GM21390 (cell line): ENCODE measurements around the gene PPFIBP2.
"Not testable (repeated sequence)": the region's sequence is repeated elsewhere in the genome, so short reads cannot be mapped to it uniquely, and the experiment has no call there.

Experiments used
- ATAC-seq: cut with Tn5 transposase; IDR thresholded peaks from one replicate; pipeline ENCODE4 v1.9.1; 2021; ENCODE audit not compliant: unreplicated experiment

Gene PPFIBP2

DNA sequence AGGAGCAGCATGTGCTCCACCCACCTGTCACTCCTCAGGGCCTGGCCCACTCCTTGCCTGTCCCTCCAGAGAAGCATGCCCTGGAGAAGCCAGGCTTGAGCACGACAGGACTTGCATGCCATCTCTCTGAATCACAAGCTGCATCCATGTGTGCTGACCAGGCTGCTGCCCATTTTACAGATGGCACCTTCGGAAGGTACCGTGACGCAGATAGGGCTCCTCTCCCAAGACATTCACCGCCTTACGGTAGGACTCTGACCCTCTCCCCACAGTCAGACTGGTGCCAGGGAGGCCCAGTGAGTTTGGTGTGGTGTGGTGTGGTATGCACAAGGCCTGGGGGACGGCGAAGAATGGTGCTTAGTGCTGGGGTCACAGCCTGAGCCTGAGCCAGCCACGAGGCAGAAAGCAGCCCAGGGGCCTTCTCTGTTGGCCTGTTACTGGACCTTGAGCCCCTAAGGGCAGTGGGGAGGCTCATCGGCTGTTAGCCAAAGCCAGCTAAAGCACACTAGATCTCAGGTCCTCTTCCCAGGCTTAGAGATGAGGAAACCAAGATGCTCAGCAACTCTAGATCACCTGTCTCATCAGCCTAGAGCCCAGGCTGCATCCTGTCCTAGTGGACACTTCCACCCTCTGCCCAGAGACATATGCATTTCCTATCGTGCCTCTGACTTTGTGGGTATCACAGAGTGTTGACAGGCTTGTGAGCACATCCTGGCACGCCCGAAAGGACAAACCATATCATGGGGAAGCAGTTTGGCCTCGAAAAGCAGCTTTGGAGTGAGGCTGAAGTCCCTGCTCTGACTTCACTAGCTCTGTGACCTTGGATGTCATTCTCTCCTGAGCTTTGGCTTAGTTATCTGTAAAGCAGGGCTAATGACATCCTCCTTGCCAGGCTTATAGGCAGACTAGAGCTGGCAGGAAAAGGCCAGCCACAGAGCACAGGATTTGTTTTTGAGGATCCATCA lies 141.7 kb downstream of the PPFIBP2 start:
- ATAC-seq, result no peak

DNA sequence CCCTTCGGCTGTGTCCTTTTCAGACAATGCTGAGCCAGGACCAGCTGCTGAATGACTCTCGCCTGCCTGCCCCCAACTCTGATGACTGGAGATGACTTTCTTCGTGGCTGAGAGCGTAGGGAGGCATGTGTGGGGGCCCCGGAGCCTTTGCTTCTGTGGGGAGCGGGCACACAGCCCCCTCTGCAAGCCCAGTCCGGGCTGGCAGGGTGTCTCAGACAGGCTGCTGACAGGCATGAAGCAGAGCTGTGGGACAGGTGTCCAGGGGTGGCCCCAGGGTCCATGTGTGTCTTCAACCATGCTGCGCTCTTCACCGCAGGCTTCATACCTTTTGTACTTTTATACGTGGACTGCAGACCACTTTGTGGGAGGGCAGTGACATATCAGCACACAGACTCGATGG lies 142.9 kb downstream of the PPFIBP2 start:
- no peak for ATAC-seq

DNA sequence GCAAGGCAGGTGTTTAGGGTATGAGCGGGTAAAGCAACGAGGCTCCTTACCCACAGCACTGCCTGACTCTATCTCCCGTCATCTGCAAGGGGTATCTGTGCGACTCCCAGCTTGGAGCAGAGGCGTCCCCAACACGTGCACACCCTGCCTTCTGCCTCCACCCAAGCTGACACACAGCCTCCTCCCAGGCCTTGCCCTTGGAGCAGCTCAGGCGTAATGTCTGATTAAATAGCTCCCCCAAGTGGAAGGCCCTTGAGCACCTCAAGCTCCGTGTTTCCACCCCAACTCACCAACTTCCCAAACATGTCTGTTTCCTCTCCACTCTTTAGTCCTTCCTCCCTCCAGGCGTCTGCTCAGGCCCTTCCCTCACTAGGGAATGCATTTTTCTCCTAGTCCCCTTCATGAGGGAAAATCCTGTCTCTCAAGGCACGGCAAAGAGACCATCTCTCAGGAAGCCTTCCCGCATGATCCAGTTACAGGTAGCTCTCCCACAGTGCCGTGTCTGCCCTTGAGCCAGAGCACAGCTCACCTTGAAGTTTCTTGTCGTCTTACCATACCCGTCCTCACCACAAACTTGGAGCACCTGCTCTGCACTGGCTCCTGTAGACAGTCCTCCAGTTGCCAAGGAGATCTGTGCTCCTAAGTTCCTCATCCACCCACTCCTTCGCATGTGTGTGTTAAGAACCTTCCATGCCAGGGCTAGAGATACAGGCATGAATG lies 143.7 kb downstream of the PPFIBP2 start:
- no peak for ATAC-seq

DNA sequence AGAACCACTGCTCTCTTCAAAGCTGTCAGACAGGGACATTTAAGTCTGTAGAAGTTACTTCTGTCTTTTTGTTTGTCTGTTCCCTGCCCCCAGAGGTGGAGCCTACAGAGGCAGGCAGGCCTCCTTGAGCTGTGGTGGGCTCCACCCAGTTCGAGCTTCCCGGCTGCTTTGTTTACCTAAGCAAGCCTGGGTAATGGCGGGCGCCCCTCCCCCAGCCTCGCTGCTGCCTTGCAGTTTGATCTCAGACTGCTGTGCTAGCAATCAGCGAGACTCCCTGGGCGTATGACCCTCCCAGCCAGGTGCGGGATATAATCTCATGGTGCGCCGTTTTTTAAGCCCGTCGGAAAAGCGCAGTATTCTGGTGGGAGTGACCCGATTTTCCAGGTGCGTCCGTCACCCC lies 149.7 kb downstream of the PPFIBP2 start:
- ATAC-seq, result not testable (repeated sequence)

DNA sequence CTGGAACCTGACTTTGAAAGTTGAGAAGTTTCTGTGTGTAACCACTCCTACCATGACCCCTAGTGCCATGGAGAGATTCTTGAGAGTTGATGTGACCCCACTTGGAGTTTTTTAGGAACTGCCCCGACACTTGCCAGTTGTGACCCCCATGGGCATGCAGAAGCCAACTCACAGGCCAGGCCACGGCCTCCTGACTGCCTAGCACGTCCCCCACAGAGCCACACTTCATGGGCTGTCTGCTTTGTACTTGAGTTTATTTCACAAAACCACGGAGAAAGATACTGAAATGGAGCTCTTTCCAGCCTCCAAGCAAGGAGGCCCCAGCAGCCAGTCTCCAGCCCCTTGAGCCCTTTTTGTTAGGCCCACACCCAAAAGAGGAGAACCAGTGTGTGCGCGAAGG lies 151.1 kb downstream of the PPFIBP2 start:
- ATAC-seq, result no peak

DNA sequence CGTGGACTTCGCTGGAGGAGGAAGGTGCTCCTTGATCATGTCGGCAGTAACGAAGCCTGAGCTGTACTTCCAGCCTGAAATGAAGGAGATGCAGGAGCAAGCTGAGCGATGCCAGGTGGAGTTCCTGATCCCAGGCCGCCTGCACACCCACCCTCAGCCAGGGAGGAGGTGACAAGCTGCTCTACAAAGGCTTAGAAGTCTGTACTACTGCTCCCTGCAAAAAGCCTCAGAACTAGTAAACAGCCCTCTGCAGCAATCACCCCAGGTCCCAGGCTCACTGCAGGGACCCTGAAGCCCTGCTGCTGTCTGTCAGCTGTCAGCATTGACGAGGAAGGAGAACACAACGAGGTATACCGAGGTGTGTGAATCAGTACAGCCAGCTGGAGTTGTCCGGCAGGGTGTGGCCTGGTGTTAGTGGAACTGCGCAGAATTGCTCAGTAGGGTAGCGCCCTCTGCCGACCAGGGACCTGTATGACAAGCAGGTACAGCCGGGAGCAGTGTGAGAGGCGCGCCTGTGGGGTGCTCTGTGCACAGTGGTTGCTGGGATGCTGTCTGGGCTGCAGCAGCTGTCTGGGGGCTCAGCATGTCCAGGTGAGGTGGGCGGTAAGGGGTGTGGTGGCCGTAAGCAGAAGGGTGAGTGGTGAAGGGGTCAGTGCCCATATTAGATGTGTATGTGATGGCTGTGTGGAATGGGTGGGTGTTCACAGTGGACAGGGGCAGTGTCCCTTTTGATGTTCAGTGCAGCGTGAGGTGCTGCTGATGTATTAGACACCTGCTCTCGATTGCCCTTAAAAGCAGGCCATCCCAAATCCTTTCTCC lies 151.9 kb downstream of the PPFIBP2 start:
- ATAC-seq, result peak; percentile 98

DNA sequence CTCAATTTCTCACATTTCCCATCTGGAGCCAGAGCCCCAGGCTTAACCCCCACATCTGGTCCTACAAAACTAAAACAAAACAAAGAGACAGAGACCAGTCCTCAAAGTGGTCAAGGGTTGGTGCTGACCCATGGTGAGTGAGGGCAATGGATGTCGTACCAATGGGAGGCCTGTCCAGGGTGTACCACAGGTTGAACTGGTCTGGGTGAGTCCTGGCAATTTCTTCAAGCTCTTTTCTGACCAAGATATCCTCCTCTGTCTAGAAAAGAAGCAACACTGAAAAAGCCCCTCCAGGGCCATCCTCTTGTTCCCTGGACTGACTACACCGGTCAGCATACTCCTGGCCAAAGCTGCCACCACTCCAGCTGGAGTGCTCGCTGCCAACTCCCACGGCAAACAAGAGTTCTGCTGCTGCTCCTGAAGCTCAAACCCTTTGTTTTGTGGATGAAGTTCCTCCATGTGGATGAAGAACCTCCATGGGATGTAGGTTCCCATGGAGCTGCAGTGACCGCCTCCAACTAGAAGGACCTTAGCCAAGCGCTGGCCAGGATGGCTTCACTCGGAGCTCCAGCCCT lies 152.6 kb downstream of the PPFIBP2 start:
- no peak for ATAC-seq

DNA sequence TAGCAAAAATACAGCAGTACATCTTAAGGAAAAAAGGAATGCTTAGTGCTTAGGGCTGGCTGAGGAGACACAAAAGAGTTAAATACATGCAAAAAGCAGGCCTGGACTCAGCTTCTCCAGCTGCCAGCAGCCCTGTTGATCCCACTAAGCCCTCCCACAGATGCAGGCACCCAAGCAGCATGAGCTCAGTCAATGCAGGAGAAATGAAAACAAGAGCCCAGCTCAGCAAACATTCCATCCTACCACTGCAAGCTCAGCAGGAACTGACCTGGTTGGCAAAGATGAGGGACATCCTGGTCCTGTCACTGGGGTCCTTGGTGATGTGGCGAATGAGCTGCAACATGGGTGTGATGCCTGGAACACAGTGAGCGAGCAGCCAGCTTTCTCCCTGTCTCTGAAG lies 153.7 kb downstream of the PPFIBP2 start:
- ATAC-seq, result no peak

DNA sequence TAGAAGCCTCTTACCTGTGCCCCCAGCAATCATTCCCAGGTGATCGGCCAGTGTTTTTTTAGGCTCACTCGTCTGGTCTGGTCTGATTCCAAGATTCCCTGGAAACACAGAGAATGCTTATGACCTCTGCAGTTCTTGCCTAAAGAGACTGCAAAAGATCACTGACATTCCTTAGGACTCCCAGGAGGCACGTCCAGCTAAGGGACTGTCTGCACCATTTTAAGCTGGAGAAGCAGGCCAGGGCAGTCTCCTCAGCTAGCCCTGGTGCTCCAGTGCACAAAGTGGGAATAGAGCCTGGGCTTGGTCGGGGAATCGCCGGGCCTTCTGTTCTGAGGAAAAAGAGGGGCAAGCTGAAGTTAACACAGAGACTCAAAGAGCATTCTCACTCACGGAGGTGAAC lies 154.7 kb downstream of the PPFIBP2 start:
- ATAC-seq, result no peak

DNA sequence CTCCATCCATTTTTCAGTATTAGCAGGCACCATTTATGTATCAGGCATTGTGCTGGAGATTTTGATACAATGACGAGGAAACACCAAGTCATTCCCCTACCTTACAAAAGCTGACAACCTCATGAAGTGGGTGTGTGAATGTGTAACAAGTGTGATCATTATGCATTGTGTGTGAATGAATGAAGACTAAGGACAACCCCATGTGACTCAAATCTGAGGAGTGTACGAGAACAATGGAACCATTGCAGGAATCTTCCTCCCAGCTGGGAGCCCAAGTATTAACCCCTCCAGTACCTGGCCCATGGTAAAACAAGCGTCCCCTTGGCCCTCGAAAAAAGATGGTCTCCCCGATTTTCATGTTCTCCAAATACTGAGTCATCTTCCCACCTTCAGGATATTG lies 155.1 kb downstream of the PPFIBP2 start:
- ATAC-seq, result no peak

DNA sequence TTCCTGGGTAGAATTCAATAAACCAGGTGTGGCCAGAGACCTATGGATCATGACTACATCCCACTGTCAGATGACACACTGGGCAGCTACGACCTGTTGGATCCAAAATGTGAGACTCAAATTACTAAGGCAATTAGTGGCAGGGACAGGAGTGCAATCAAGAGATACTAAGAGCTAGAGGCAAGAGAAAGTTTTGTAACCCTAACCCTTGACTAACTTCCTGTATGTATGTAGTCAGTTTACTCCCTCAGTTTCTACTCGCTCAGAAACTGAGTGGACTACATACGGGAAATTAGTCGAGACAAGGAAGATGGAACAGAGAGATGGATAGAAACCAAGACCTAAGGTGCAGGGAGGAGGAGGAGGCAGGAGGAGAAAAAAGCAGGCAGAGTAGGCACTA lies 156.8 kb downstream of the PPFIBP2 start:
- ATAC-seq, result no peak

DNA sequence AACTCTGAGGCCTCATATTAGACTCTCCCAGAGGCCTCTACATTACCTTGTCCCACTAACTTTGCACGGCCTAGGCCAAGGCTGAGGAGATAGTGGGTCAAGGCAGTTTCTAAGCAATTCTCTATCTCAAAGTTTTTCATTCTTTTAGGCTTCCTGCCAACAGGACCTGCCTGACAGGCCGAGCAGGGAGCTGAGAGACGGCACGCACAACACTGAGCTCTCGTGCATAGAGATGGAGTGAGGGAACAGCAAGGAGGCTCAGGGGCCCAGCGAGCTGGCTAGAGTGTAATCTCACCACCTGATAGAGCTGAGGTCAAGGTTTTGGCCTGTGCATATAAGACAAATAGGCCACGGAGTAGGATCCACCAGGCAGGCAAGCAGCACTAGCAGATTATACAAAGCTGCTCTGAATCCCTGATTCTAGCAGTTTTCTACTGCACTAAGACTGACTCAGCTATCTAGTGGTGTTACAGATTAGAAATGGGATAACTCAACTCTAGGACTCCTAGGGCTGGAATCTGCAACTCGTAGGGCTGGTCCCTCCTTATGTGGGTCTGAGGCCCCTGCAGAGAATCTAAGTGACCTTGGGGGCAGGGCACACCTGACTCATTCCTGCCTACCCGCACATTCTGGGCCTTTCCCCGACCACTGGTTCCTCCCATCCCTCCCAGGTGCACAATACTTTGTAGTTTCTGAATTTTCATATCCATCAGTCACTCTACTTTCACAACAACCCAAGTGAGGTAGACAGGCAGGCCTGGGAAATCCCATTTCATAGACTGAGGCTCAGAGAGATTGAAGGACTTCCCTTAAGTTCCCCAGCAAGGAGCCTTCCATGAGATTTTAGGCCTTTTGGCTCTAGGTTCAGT lies 157.8 kb downstream of the PPFIBP2 start:
- ATAC-seq, result peak; percentile 59

DNA sequence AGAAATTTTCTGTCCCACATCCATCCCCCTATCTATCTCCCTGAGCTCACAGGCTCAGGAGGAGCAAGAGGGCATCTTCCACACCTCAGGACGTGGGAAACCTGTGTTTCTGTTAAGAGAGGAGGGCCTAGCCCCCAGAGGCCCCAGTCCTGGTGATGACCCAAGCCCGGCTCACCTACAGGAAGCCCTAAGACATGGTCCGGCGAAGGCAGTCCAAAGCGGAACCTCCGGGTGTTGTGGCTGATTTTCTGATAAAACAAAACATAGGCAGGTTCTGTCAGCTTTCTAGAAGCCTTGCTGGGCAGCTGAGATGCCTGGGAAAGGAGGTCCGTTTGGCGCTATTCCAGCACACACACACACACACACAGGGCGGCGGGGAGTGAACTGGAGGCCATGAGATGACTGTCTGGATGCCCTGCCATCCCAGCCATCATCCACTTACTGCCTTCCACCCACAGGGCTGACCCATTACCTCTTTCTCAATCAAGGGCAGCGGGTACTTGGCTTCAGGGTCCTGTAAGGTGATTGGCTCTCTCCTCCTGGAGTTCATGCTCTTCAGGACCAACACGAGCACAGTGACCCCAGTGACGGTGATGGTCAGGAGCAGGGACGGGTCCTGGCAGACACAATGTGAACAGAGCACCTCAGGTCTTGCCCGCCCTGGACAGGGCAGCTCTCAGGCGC lies 158.6 kb downstream of the PPFIBP2 start:
- ATAC-seq, result no peak

DNA sequence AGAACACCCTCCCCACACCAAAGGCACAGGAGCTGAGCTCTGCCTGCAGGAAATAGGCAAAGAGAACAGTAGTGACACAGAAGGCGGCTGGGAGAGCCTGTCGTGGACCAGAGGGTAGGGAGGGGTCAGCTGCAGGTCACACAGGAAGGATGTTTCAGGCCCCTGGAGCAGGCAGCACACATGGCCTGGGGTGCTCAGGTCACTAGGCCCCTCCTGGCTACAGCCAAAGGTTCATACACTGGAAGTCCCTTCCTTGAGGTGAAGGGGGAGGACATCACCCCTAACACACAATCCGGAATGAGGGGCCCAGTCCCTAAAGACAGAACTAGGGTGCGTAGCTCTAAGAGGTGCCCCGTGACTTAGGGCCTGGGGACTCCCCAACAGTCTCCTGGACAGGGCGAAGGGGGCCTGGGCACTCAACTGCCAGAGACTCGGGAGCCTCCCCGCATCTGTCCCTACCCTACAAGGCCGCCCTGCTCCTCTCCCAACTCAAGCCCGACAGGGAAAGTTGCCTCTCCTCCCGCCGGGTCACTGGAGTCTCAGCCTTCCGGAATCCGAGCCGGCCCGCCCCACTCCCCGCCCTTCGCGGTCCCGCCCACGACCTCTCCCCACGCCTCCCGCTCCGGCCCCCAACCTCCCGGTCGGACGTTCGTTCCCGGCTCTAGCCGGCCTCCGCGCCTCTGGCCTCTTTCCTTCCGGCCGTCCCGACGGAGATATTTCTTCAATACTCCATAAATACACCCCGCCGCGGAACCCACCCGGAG lies 159.3 kb downstream of the PPFIBP2 start, which contains the start of gene CYB5R2:
CYB5R2 (minus strand) TSS at position 541 of the 764 bp plus-strand sequence. CDS start 675 bp downstream, outside the sequence.
- peak; percentile 46 for ATAC-seq

DNA sequence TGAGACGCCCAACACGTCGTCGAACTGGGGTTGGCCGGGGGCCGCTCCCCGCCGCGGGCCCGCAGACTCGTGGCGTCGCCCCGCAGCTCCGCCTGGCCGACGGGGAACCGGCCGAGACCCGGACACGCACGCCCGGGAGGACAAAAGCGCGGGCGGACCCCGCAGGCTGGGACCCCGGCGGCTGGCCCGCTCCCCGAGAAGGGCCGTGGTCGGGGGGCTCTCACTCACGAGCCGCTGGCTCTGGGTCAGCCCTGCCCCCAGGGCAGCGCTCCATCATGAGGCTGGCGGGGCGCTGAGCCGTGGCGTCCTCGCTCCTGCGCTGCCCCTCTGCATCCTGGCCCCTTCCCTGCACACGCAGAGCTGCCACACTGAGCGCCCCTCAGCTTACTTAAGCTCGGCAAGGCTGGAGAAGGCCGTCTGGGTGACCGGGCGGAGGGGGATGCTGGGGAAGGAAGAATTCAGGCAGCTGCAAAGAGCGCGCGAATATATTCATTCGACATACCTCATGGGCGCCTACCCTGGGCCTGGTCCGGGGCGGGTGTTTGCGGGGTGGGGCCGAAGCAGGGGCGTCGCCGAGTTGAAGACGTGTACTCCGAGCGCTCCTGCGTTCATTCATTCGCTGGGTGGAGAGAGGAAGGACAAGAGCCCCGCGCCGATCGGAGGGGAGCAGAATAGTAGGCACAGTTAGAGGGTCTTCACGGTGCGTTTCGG lies 160.1 kb downstream of the PPFIBP2 start:
- ATAC-seq, result peak; percentile 22

DNA sequence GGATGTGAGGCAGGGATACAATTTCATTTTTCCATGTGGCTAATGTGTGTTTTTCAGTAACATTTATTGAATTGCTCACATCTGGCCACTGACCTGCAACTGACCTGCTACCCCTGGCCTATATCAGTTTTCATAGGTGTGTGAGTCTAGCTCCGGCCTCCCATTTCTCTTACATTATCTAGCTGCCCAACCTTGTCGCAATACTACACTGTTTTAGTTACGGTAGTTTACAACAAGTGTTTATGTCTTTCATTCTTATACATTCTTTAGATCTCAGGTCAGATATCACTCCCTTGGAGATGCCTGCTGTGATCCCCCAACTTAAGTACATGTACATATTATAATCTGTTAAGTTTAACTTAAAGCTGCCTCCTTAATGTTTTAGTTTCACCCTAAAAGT lies 161.8 kb downstream of the PPFIBP2 start:
- ATAC-seq, result no peak

DNA sequence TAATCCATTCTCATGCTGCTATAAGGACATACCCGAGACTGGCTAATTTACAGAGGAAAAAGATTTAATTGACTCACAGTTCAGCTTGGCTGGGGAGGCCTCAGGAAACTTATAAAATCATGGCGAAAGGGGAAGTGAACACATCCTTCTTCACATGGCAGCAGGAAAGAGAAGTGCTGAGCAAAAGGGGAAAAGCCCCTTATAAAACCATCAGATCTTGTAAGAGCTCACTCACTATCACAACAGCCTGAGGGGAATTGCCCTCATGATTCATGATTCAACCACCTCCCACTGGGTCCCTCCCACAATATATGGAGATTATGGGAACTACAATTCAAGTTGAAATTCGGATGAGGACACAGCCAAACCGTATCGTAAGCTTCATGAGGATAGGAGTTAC lies 163.3 kb downstream of the PPFIBP2 start:
- no peak for ATAC-seq

DNA sequence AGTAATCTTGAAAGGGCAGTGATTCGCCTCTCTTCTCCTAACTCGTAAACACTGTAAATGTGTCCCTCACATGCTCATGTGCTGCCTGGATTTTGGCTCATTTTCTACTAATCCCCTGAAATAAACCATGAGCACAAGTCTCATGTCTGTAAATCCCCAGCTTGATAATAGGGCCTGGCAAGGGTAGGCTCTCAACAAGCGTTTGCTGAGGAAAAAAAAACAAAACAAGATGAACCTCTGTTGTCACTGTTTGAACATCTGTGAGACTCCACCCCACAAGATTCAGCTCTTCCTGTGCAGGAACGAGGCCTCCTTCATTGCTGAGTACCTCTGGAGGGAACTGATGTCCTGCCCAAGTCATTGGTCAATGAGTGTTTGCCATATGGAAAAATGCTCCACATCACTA lies 164.0 kb downstream of the PPFIBP2 start:
- ATAC-seq, result no peak
